Raji (cell line): Measurements from ENCODE around the gene NKAIN4.

Source experiments
- POLR2A ChIP-seq: IDR thresholded peaks from 2 replicates; pipeline ENCODE4 v1.6.1; 2011; ENCODE audit warnings: low read depth, low read length, control low read depth; ENCODE audit not compliant: insufficient read depth

Gene NKAIN4

DNA sequence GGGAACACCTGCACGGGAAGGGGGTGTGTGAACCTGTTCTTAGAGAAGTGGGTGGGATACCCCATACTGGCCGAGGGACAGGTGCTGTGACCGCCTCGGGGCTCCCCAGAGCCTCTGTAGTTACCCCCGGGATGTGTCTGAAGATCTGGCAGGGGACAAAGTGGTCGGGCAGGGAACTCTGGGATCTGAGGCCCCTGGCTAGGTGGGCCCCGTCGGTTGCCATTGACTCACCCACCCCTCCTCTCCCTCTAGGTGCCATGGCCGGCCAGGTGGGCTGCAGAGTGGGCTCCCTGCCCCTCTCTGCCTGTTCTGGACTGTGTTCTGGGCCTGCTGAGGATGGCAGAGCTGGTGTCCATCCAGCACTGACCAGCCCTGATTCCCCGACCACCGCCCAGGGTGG is 14.3 kb downstream of the NKAIN4 start:
- no peak for TF ChIP-seq POLR2A

DNA sequence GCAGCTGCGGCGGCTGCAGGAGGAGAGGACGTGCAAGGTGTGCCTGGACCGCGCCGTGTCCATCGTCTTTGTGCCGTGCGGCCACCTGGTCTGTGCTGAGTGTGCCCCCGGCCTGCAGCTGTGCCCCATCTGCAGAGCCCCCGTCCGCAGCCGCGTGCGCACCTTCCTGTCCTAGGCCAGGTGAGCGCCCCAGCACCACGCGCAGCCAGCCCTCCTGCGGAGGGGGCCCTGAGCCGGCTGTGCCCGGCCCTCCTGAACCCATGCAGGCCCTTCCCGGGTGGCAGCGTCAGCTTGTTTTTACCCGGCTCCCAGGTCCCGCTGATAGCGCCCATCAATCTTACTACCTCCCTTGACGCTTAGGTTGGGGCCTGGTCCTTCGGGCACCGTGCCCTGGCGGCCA is 14.8 kb downstream of the NKAIN4 start:
- no peak for TF ChIP-seq POLR2A

DNA sequence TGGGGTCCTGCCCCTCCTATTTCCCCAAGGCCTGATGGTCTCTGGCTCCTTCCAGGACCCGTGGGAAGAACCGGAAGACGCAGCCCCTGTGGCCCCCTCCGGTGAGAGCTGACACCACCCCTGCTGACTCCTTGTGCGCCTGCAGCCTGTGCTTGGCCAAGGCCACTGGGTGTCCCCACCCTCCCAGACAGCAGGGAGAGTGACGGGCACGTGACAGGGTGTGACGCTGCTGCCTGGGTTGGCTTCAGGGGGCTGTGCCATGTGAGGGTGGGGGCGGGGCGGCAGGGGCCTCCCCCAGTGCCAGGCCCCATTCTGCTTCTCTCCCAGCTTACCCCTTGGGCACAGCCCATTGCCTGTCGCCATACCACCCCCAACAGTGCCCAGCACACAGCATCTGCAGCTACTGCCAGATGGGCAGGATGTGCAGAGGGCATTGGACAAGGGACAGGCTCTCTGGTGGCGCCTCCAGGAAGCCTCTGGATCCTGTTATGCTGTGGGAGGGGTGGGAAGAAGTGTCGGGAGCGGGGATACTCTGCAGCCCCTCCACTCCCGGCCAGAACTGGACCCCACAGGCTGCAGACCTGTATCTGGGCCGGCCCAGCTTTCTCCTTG is 15.6 kb downstream of the NKAIN4 start:
- TF ChIP-seq POLR2A: no peak

DNA sequence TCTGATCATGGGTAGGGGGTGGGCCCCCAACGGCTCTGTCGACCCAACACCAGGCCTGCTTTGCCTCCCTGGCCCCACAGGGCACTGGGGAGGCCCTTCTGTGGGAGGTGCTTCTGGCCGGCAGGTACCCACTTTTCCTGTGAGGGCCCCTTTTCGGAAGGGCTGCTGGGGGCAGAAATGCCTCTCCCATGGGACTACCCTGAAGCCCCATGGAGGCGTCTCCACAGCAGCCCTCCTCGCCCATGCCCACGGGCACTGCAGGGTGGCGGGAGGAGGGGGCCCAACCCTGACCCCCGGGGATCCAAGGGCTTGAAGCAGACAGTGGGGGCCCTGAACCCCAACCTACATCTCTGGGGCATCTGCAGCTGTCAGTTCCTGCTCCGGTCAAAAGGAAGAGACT is 16.2 kb downstream of the NKAIN4 start:
- no peak for TF ChIP-seq POLR2A

DNA sequence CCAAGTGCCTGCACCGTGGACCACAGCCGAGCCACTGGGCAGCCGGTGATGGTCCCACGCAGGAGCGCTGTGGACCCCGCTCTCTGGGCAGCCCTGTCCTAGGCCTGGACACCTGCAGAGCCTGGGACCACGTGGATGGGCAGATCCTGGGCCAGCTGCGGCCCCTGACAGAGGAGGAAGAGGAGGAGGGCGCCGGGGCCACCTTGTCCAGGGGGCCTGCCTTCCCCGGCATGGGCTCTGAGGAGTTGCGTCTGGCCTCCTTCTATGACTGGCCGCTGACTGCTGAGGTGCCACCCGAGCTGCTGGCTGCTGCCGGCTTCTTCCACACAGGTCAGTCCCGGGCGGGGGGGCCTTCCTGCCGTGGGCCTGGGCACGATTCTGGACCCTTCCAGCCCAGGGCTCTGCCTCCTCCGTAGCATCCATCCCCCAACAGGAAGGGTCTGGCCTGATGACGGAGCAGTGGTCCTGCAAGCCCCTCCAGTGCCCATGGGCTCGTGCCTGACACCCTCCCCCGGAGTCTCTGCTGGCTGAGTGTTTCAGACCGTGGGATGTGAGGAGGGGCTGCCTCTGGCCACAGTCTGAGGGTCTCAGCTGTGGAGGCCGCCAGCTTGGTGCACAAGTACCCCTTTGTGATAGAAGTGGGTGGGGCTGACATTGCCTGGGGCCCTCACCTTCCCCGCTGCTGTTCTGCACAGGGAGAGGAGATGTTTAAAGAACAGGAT is 18.0 kb downstream of the NKAIN4 start:
- TF ChIP-seq POLR2A: no peak

DNA sequence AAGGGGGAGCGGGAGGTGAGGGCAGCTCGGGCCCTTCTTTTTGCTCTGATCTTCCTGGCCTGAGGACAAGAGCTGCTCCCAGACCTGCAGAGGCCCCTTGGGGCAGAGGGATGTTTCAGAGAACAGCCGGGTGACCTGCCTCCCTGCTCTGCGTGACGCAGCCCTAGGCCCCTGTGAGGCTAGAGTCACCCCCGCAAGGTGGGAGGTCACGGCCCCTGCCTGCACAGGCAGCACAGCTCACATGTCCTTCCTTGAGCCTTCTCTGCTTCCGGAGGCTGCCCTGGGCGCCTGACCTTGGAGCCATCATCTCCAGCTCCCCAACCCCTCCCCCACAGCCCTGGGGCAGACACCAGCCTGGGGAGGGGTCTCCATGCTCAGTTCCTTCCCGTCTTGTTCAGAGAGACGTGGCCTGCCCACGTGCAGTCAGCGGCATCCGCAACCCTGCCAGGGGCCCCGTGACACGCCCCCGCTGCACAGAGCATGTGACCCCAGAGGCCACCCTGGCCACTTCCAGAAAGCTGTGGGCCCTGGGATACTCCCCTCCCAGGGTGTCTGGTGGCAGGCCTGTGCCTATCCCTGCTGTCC is 18.8 kb downstream of the NKAIN4 start, which contains the start of gene BIRC7:
BIRC7 (plus strand) TSS at position 507 of the 585 bp plus-strand sequence. CDS start 192 bp downstream, outside the sequence.
- no peak for TF ChIP-seq POLR2A

DNA sequence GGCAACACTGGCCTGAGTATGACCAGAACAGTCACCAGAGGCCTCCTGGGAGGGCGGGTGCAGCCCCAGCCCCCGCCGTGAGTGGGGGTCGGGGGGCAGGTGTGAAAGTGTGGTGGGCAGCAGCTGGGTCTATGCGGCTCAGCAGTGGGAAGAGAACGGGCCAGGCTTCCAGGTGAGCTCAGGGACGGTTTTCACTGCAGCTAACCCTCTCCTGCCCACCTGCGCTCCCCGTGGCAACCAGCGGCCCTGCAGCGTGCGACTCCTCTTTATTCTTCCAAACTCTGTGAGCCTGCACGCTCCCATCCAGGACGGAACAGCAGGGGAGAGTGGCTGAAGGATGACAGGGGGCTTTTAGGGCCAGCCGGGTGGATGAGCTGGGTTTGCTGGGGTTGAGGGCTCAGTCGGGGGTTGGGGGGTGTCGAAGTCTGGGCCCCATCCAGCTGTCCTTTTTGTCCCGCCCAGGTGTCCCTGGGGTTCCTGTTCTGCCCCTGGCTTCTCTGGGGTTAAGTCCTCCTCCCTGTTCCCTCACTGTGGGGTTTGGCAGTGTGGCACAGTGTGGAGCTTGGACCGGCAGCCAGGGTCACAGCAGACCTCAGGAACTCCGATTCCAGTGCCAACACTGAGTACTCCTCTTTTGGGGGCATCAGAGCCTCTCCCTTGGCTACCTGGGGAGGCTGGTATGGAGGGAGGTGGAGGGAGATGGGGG is 19.4 kb downstream of the NKAIN4 start:
- TF ChIP-seq POLR2A: no peak

DNA sequence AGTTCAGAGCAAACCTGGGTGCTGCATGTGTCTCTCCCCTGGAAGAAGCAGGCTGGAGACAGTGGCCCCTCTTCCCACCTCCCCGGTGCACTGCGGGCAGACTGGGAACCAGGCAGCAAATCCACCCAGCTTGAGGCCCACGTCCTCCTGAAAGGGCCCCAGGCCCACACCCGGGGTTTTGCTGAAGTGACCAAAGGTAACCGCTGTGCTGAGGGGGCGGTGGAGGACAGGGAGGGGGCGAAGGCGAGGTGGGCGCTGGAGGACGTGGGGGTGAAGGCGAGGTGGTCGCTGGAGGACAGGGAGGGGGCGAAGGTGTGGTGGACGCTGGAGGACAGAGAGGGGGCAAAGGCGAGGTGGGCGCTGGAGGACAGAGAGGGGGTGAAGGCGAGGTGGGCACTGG is 20.3 kb downstream of the NKAIN4 start:
- no peak for TF ChIP-seq POLR2A

DNA sequence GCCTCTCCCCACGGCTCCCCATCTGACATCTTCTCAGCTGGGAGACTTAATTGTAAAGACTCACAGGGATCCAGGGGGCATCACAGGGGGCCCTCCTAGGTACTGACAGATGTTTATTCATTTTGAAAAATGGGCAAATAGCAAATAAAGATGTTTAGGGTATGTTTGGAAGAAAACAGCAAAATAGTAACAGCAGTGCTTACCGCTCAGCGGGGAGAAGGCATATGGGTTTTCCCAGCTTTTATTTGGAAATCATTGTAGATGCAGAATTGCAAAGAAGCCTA is 21.3 kb downstream of the NKAIN4 start:
- no peak for TF ChIP-seq POLR2A

DNA sequence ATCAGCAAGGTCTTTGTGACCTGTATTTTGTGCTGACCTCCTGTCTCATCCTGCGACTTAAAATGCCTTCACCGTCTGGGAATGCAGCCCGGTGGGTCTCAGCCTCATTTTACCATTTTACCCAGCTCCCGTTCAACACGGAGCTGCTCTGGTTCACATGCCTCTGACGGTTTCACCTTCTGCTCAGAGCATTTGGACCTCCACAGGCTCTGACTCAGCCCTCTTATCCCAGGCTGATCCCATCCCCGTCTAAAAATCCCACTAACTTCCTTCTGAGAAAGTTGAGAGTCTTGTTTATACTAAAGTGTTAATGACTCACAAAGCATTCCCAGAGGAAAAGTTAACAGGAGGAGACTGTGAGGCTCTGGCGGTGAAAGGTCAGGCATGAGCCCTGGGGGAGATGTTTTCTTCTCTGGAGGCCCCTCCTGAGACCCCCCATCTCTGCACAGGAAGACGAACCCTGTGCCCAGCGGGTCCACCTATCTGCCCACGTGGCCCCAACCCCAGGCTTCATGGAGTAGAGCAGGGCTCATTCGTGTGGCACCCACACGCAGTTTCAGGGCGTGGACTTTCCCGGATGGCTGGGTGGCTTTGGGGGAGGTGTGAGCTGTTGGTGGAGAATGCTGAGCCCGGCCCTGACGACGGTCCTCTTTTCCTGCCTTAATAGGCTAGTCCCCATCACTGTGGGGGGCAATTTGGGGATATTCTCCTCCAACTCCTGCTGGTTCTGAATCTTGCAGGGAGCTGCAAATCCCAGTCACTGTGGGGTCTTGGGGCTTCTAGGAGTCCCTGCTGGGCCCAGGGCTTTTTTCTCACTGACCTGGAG is 21.8 kb downstream of the NKAIN4 start:
- TF ChIP-seq POLR2A: no peak

DNA sequence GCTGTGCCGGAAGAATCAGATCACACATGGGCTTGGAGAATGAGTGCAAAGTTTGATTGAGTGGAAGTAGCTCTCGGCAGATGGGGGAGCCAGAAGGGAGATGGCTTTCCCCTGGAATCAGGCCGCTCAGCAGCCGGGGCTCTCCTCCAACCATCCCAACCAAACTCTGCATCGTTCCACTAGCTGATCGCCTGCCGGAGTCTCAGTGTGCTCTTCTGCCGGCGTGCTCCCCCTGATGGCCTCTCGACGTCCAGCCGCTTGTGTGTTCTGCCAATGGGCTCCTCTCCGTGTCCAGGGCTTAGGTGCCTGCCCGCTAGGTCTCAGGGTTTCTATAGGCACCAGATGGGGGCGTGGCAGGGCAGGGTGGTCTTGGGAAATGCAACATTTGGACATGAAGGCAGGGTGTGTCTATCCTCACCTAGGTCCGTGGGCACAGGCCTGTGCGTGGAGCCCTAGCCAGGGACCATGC is 23.4 kb downstream of the NKAIN4 start:
- TF ChIP-seq POLR2A: no peak

DNA sequence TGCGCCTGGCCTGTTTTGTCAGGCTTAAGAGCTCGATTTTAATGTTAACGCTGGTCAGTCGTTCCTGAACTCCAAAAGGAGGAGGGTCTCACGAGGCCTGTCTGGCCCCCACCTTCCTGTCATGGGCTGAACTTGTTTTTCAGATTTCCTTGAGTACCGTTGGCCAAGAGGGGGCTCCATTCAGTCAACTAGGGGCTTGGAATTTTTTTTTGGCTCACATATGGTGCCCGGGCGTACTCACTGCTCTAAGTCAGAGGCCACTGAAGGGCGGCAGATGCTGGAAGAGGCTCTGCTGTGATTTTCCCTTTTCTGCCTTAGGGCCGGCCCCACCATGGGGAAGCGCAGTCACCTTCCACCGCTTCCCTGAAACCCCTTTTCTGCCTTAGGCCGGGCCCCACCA is 25.5 kb downstream of the NKAIN4 start:
- TF ChIP-seq POLR2A: no peak

DNA sequence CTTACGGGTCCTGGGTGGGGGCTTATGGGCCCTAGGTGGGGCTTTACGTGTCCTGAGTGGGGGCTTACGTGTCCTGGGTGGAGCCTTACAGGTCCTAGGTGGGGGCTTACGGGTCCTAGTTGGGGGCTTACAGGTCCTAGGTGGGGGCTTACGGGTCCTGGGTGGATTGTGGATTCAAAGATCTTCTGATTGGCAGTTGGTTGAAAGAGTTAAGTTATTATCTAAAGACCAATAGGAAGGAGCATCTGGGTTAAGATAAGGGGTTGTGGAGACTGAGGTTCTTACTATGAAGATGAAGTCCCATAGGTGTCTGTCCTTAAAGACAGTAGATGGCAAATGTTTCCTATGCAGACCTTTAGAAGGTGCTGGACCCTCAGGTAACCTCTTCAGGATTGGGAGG is 27.0 kb downstream of the NKAIN4 start:
- TF ChIP-seq POLR2A: no peak

DNA sequence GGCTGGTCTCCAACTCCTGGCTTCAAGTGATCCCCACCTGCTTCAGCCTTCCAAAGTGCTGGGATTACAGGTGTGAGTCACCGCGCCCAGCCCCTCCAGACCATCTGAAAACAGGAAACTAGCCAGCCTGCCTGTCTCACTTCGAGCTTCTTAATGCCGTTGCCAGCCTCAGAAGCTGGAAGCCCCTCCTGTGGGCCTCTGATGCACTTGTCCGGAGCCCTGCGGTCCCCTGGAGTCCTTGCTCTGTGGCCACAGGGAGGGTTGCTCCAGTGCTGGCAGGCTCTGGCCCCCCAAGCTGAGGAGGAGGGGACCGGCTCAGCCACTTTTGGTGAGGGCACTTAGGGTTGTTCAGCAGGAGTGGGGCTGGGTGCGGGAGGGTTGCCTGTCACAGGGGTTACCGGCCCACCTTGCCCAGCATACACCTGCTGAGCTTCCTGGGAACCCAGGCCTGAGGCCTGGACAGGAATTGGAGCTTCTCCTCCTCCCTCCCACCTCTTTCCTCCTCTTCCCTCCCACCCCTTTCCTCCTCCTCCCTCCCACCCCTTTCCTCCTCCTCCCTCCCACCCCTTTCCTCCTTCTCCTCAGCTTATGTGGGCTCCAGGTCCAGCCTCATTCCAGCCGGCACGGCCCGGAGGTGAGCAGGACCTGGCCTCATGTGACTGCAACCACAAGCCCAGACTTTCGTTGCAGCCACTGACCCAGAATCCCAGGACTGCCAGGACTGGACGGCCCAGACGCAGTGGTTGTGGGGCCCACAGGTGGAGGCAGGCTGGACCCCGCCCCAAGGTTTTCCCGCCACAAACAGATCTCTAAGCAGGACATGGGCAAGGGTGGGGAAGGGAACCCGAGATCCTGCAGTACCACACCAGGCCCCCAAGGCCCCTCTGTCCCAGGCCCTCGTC is 28.0 kb downstream of the NKAIN4 start:
- TF ChIP-seq POLR2A: no peak
